Spleen (tissue), 7 donors: Measurements from ENCODE around the gene ETHE1.

Source experiments
- CTCF ChIP-seq, 11 experiments: fragments of 200-600 bp in 7 of 11; fragments of 450-650 bp in 4 of 11; sonication (generic) in 4 of 11; IDR thresholded peaks in 8 of 11; conservative IDR thresholded peaks in 3 of 11; 1 replicate in 7 of 11; 2 replicates in 4 of 11; pipeline versions ENCODE4 v1.4.0 to v1.8.0; 2016 to 2021; ENCODE audit warnings: antibody characterized with exemption in 11 of 11, inconsistent platforms in 4 of 11, mild to moderate bottlenecking in 1 of 11
- POLR2A ChIP-seq, 3 donors: fragments of 450-650 bp; IDR thresholded peaks; one replicate each; pipeline ENCODE4 v1.5.1; 2017; ENCODE audit warnings: antibody characterized with exemption in 3 of 3, mild to moderate bottlenecking in 1 of 3
- POLR2AphosphoS5 ChIP-seq, 3 donors: sonication (generic); formaldehyde crosslinking; IDR thresholded peaks; one replicate each; pipeline ENCODE4 v1.5.1; 2017; ENCODE audit warnings: antibody characterized with exemption in 3 of 3
- donor health status: DM: no; HTN: no; CAD: no; lungs with moderate emphysema.
- donor health status: DM: no; HTN: no; CAD: no.
- donor health status: DM: no; HTN: no; CAD: no.

GRCh38 chr19:43488179-43488578 is 38.8 kb downstream of the ETHE1 start:
- TF ChIP-seq CTCF (IDR thresholded peaks at IDR 0.05 in 8 of 11, conservative IDR thresholded peaks at IDR 0.05 in 3 of 11): no peak
- TF ChIP-seq POLR2A (IDR thresholded peaks at IDR 0.05): no peak
- TF ChIP-seq POLR2AphosphoS5 (IDR thresholded peaks at IDR 0.05): no peak
